Measurements from ENCODE around the gene PRKAR2B.

- TF ChIP-seq TCF4 (CRISPR knock-in tag; IDR thresholded peaks at IDR 0.05; ENCODE audit: borderline replicate concordance) (no peak), ZC3H10 (CRISPR knock-in tag; IDR thresholded peaks at IDR 0.05) (no peak)
Measured at GRCh38 chr7:107162475-107162874, 118.0 kb downstream of the PRKAR2B start.
